Activated CD4-positive, CD25-positive, alpha-beta regulatory T cell (primary cell): ENCODE results near the gene TAS1R2.
"Not testable (repeated sequence)": the region's sequence is repeated elsewhere in the genome, so short reads cannot be mapped to it uniquely, and the experiment has no call there.

Source experiments
- DNase-seq, 4 experiments: peaks; one replicate each; lab custom pipeline; 2025; lab: John Stamatoyannopoulos, UW

TAS1R2 gene

DNA sequence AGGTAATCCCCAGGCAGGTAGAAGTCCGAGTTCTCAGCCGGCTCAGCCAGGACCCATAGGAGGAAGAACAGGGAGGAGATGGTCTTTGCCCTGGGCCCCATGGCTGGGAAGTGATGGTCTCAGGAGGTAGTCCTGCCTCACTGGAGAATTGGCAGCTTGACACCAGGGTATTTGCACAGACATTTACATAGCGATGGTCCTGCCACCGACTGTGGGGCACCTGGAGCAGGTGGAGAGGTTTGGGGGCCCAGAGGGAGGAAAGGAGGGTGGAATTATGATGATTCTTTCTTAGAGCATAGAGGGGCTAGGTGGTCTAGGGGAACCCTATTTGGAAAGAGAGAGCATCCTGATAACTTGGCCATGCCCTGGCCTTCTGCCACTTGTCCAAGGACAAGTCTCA lies at the start of gene TAS1R2:
TAS1R2 (minus strand) TSS at position 101 of the 400 bp plus-strand sequence; CDS start at position 101, 0 bp downstream.
- no peak for DNase-seq

DNA sequence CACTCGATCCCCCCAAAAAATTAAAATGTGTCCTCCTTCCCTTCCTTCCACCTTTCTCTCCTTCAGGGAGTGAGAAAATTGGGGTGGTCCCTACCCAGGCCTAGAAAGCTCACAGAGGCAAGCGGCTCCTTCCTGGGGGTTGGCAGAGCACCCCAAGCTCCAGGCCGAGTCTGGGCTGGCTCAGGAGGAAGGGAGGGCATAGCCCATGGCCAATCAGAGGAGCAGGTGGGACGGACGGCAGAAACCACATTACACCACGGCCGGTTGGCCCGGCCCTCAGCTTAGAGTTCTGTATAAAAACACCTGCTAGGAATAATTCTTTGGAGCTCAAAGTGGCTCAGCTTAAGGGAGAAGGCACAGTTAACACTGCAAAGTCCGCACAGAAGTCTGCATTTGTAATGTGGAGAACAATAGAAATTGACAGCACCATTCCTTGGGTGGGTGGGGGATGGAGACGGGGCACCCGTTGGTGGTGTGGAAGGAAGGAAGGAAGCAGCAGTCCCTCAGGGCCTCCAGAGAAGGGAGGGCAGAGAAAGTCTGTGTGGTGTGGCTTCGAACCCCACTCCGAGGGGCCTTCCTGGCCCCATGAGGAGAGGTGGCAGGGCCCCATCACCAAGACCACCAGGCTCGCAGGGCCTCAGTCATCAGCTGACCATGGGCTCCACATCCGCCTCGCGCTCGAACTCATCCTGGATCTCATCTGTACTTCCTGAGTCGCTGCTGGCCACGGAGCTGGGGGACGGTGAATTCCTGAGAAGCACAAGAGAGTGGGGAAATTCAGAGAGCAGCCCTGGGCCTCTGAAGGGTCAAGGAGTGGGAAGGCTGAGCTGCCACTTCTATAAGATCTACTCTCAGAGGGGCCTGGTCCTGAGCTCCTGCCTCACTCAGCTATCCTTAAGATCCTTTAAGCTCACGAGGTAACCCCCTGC lies 48.7 kb upstream of the TAS1R2 start:
- no peak for DNase-seq

DNA sequence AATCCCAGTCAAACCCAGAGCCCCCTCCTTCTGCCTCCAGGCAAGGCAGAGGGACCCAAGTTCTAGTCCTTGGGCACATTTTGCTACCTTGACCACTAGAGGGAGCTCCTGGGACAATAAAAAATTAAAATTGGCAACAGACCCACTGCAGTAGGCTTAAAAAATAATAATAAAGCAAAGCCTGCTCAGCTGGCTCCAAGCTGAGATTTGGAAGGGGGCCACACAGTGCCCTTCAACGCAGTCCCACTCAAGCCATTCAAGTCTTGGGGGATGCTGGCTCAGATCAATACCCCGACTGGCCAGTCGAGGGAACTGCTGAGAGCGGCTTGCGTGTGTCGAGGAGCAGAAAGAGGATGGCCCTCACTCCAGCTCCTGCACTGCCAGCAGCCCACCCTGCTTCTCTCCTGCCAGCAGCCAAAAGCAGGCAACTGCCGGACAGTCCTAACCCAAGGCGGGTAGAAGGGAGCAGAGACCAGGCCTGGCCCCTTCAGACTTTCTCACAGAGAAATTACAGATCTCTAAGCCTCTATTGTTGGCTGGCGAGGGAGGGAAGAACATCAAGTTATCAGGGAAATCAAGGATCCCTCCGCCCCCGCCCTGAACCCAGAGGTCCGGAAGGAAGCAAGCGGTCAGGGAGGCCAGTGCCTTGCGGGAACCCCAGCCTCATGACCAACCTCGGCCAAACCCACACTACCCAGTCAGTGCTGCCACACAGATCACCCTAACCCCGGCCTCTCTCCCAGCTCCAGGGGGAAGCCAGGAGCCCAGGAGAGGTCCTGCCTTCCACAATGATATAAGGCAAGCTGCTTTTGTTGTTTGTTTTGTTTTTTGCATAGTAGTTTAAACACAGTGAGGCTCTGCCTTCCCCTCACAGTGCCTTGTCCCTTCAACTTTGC lies 47.8 kb upstream of the TAS1R2 start:
- DNase-seq, result peak in 3 of 4 experiments; percentile 20 to 46 (median 40)

DNA sequence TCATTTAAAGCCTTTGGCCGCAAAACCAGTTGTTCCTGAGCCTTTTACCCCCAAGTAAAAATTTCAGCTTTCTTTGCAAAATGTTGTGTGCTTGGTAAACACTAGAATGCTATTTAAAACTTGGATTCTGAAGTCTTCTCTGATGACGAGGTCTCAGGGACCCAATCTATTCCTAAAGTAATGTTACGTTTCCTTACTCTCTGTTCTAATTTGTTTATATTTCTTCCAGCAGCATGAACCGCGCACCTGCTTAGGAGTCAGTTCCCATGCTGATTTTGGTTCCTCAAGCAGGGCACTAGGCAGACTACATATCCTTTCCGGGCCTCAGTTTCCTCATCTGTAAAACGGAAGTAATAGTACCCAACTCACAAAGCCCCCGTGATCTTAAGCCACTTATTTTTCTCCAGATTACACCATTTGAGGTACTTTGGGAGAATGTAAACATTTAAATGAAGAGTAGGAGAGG lies 43.9 kb upstream of the TAS1R2 start:
- DNase-seq, result no peak

DNA sequence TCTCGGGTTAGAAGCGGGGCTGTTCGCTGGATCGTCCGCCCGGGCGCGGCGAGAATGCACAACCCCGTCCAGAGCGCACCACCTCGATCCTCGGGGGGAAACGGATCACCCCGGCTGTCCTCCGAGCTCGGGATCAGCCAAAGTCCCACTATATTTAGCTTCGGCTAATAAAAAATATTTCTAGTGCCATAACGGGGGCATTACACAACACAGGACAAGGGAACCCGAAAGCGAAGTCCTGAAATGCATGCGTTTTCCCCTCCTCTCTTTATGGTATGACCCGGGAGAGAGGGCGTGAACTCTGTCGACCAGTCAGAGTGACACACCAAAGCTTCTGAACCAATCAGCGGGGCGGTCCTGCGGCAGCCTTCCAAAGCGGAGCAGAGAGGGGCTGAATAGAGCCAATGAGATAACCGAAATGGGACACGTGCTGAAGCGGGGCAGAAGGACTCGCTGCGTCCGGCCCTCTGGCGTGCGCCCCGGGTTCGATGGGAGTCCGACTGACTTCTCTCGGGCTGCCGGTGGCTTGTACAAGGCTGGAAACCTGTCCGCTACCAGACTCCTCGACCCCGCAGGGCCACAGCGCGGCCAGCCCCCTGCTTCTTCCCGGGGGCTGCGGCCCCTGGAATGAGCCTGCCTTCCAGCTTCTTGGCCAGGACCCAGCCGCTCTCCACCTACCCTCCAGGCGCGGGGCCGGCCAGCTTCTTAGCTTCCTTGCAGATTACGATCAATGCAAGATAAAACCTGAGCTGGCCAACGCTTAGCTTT lies 43.2 kb upstream of the TAS1R2 start, which contains the start of gene ALDH4A1:
ALDH4A1 (minus strand) TSS at position 33 of the 768 bp plus-strand sequence; CDS start at position 1, 32 bp downstream.
- DNase-seq, result peak; percentile 66 to 81 (median 80)

DNA sequence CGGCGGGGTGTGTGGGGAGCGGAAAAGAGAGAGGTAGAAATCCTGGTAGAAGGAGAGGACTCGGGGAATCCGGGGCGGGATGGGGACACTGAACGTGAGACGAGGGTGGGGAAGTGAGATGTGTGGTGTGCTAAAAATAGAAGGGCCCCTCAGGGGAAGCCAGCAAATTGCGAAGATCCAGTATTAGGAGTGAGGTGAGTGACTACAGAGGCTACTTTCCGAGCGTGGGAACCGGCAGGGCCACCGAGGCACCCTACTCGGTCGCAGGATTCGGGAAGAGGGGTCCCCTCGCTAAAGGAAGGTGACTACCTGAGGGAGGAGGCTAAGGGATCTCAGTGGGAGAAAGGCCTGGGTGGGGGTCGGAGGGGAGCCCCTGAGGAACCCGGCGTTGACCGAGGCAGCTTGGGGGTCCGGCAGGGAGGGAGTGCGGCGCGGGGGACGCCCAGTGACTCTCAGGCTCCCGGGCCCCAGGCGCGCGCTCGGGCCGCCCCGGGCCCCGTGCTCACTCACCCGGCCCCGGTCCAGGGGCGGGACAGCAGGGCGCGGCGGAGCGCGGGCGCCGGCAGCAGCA lies 42.6 kb upstream of the TAS1R2 start:
- DNase-seq, result no peak

DNA sequence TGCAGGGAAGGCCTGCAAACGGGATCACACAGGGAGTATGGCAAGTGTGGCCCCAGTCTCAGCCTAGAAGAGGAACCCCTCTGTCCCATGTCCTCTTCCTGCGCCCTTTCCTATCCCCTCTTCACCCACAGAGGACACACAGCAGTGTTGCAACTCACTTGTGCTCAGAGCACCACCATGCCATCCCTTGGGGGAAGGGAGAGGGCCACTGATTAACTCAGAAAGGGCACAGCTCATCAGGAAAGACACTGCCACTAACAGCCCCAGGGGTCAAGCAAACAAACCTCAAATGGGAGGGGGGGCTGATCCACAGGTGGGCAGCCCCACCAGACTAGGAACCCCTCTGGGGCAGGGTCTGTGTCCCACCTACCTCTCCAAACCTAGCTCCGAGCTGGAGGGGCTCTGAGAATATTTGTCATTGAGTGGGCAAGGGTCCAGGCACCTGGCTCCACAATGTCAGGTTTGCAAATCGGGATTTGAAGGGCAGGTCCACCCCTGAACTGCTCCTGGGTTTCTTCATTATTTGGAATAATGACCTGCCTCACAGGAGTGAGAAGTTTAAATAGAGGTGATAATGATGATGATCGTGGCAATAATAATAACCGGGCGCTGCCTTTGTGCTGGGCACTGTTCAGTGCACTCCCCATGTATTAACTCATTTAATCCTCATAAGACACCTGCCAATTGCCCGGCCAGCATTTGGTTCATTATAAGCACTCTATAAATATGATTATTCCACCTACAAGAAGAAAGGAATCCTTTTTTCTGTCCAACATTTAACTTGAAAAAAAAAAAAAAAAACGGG lies 41.9 kb upstream of the TAS1R2 start:
- no peak for DNase-seq

DNA sequence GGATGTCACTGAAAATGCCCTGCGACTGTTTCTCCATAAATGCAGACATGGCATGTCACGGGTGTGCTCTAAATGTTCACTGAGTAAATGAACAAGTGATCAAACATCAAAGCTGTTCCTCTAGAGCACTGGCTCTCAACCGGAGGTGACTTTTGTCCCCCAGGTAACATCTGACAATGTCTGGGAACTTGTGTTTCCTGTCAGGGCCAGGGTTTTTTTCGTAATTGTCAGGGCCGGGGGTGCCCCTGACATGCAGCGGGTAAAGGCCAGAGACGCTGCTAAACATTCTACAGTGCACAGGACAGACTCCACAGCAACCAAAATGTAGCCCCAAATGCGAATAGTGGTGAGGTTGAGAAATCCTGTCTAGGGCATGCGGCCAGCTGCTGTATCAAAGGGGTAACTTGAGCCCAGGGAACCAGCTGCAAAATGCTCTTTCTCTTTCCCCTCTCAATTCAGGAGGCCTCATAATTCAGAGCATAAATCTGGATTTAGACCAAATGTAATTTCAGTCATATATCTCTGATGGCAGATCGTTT lies 40.9 kb upstream of the TAS1R2 start:
- no peak for DNase-seq

DNA sequence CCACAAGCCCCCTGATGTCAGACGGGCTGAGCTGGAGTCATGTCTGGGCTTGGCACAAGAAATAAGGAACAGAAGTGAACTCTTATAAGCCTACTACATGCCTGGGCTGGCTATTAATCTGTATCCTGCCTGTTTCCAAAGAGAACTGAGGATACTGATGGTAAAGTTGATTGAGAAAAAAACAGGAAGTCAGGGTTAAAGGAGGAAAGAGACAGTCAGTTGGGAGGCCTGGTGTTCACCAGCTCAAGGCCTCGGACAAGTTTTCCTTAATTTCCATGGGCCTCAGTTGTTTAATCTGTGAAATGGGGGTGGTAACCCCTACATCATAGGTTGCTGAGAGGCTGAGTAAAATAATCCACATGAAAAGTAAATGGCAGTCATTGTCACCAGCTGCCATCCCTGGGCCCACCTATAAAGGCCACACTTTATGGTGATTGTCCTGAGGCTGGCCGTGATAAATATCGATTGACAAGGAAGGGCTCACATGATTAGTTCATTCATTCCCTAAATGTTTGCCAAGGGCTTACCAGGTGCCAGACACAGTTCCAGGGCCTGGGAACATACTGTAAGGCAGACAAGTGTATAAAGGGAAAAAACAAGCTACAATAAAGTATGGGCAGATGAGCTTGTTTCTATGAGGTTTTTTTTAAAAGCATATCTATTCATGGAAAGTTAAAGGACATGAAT lies 40.0 kb upstream of the TAS1R2 start:
- DNase-seq, result no peak

DNA sequence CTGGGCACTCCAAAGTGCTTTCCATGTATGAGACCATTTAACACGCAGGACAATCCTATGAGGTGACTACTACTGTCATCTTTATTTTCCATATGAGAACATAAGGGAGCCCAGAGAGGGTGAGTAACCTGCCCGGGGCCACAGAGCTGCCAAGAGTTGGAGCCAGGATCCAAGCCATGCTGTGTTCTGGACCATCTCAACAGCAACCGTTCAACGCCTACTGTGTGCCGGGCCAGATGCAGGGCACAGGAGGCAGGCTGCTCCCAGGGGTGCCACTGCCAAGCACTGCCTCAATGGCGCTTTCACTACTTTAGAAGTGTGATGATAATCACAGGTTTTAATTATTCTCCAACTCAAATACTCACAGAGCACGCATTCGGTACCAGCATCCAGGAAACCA lies 39.1 kb upstream of the TAS1R2 start:
- DNase-seq, result no peak

DNA sequence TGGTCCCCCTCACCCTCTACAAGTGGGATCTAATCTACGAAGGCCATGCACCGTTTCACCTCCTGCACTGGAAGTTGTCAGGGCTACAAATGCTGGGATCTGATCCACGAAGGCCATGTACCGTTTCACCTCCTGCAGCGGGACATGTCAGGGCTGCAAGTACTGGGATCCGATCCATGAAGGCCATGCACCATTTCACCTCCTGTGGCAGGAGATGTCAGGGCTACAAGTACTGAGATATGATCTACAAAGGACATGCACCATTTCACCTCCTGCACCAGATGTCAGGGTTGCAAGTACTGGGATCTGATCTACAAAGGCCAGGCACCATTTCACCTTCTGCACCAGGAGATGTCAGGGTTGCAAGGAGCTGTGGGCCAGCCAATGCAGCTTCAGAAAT lies 35.9 kb upstream of the TAS1R2 start:
- DNase-seq, result no peak

DNA sequence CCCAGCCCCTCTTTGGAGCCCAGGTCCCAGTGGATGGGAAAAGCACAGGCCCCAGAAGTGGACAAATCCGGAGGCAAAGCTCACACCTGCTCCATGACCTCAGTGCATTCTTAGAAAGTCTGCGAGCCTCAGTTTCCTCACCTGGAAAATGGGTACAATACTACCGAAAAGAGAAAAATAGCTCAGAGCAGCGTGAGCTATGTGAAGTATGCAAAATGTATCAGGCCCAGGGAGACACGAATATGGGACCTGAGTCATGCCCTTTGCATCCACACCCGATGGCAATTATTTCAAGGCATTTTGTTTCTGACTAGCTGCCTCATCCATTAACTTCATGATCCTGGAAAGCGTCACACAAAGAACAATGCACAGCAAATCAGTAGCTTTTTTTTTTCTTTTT lies 33.7 kb upstream of the TAS1R2 start:
- no peak for DNase-seq

DNA sequence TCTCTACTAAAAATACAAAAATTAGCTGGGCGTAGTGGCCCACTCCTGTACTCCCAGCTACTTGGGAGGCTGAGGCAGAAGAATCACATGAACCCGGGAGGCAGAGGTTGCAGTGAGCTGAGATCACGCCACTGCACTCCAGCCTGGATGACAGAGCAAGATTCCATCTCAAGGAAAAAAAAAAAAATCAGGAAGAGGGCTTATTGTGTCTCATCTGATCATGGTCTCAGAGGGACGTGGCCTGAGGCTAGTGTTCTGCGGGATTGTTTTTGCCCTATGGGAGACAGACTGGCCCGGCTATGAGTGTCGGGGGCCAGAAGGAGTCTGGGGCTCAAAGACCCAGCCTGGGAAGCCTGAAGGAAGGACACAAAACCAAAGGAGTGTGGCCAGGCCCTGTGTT lies 32.4 kb upstream of the TAS1R2 start:
- not testable (repeated sequence) for DNase-seq

DNA sequence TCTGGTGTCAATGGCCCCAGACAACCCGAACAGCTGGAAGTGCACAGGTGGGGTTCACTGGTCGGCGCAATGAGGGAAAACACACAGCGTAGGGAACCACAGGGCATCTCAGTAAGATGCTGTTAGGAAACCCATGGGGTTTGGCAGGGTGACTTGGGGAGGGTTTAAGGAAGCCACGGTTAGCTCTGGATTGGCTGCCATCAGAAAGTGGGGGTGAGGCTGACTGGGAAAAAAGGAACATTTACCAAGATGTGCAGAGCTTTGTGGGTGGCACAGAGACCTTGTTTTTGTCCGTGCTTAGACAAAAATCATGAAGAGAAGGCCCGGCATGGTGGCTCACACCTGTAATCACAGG lies 31.9 kb upstream of the TAS1R2 start:
- DNase-seq, result no peak

DNA sequence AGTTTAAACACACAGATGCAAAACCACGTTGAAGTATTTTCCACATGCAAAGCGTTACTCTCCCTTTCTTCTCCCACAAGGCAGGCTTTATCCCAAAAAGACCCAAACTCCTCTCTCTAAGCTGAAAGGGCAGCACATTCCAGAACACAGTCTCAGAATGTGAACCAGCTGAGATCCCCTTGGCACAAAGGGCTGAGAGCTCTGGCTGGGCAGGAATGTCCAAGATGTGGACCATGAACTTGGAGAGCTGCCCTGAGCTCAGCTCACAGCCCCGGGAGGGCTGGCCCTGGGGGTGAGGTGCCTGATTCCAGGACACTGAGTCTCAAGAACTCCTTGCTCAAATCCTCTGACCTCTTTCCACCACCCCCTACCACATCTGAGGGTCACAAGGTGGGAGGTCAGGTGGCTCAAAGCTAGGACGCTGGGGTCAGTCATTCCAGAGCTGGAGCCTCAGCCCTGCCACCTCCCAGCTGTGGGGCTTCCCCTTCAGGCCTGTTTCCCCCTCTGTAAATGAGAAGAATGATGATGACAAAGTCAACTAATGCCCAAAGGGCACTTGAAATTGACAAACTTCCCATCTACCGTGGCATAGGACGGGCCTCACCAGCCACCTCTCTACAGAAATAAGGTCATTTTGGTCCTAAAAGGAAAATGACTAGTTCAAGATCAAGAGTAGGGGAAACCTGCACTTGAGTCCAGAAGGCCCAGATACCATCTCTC lies 31.4 kb upstream of the TAS1R2 start:
- no peak for DNase-seq

DNA sequence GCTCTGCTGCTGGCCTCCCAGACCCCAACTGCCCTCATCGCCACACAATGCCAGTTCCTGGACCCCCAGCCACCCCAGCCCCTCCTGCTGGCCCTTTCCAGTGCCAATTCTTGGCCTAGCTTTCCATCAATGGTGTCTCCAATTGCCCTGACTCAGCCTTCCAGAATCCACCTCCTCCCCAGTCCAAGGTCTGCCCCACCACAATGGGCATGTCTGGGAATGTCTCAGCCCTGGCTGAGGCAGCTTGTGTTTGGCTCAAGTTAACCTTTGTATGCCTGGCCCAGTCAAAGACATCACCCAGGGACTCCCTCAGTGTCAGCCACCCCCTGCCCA lies 26.5 kb upstream of the TAS1R2 start:
- no peak for DNase-seq

DNA sequence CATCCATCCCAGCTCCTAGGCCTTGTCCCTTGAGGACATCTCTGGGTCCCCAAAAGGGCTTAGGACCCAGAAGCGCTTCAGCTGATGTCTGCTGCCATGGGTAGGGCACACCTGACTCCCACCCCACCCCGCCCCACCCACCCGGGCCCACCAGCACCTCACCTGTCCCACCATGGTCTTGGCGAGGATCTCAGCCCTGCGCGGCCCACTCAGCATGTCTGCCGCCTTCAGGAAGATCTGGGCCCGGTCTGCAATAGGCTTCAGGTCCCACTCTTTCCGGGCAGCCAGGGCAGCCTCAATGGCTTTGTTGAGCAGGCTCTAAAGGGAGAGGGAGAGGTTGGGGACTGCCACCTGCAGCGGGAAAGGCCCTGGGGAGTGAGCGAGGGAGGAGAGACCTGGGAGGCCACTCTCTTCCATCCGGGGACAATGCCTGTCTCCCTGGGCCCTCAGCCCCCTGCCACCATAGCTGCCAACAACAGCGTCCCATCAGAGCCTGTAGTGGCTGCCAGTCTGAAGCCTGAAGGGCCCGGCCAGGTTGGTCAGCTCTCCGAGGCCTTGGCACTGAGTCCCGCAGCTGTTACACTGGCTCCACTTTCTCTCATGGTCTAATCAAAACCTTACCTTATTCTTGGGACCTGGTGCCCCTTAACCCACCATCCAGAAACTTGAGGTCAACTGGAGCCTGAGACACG lies 26.0 kb upstream of the TAS1R2 start:
- no peak for DNase-seq

DNA sequence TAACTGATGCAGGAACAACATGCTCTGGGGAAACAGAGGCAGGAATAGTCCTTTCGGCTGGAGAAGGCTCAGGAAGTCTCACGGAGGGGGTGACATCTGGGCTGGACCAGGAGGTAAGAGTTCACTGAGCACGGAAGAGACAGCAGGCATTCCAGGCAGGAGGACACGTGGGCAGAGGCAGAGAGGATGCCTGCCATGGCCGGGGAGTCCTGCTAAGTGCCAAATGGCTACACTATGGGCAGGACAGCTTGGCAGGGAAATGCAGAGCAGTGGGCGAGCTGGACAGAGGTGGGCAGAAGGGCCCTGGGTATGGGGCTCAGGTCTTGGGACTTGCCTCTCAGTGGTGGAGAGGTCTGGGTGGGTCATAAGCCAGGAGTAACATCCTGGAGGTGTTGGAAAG lies 25.3 kb upstream of the TAS1R2 start:
- DNase-seq, result no peak

DNA sequence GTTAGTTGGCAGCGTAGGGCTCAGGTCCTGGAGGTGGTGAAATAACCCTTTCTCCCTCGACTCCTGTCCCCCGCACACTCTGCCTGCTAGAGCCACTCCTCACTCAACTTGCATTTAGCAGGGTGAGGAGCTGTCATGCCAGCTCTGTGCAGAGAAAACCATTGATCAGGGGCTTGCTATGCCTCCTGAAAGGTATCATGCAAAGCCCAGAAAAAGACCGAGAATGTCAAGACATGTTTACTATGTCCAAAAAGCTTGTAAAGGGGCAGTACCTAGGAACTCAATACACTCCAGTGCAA lies 24.9 kb upstream of the TAS1R2 start:
- no peak for DNase-seq
